HG02885 (cell line): ENCODE data around the gene CAPN10.

Experiments used
- ATAC-seq: cut with Tn5 transposase; IDR thresholded peaks from one replicate; pipeline ENCODE4 v1.9.1; 2021; ENCODE audit warnings: mild to moderate bottlenecking; ENCODE audit not compliant: unreplicated experiment, poor library complexity

CAPN10 gene

GRCh38 chr2:240586919-240587800 lies 626 bp downstream of the CAPN10 start:
- peak; percentile 8 for ATAC-seq

DNA sequence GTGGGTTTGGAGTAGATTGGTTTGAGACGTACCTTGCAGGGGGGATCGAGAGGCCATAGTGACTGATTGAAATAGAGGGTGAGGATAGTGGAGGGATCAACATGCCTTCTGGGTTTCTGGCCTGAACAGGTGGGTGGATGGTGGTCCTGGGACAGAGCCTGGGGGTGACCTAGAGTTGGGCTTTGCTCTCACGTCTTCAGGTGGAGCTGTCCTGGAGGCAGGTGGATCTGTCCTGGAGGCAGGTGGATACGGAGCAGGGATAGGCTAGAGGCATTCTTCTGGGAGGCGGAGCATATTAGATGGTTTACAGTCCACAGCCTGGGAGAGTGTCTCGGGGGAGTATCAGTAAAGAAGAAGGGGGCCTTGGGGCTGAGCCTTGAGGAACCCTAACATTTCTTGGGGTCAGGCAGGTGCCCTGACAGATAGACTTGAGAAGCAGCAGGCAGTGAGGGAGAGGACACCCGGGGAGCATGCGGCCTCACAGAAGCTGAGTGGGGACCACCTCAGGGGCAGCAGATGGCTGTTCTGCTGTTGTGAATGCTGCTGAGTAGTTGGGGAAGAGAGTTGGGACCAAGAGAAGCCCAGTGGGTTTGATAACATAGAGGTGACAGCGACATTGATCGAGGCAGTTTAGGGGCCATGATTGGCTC lies 1.6 kb downstream of the CAPN10 start:
- no peak for ATAC-seq

DNA sequence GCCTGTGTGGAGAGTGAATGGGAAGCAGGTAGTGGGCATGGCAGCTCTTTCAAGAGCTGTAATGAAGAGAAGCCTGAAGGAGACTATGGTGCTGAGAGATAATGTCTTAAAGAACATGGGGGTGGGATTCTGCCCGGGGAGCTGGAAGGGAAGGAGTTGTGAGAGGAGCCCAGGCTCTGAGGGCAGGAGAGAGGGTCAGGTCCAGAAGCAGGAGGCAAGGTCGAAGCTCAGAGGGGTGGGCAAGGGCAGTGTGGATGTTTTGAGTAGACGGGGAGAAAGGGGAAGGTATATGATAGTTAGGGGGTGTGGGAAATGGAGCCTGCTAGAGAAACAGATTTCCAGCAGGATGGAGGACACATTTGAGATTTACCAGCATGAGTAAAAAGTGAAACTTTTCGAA lies 2.1 kb downstream of the CAPN10 start:
- no peak for ATAC-seq

DNA sequence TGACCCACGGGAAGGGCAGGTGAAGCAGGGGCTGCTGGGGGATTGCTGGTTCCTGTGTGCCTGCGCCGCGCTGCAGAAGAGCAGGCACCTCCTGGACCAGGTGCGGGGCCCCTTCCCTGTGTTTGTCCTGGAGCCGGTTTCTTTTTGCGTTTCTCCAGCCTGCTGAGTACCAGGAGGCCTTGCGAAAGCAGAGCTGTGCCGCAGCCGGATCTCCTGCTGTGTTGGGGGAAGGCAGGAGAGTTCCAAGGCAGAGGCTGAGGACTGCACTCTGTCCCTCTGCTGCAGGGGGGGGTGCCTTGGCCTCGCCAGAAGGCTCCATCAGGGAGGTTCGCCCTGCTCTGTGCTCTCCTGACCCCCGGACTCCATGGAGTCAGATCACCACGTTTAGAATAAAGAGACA lies 2.8 kb downstream of the CAPN10 start:
- no peak for ATAC-seq

DNA sequence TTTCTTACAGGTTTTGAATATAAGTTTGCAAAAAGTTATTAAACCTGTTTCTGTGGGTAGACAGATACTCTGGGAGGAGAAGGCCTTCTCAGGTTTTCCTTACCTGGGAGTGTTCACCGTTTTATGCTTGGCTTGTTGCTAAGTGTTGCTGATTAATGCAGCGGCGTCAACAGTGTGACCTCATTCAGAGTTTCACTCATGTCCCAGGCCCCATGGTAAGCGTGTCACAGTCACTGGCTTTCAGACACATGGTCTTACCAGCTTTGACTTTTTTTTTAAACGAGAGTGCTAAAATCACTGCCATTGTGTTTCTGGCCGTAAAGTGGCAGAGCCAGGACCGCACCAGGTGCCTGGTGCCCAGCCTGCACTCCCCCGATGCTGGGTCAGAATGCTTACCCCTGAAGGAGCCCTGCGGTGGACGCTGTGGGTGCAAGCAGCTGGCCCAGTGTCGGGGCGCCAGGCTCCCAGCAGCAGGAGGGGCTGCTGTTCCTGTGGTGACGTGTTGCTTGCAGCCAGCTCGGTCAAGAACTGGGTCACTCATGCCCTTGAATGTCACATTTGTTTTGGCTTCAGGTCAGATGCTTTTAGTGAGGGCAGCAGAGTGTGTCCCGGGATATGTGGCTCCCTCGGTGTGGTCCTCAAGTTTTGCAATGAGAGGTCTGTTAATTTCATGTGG lies 3.5 kb downstream of the CAPN10 start:
- no peak for ATAC-seq

GRCh38 chr2:240590681-240591111 lies 4.2 kb downstream of the CAPN10 start:
- no peak for ATAC-seq

- no peak for ATAC-seq
Observed at GRCh38 chr2:240591226-240591625, 4.7 kb downstream of the CAPN10 start.

DNA sequence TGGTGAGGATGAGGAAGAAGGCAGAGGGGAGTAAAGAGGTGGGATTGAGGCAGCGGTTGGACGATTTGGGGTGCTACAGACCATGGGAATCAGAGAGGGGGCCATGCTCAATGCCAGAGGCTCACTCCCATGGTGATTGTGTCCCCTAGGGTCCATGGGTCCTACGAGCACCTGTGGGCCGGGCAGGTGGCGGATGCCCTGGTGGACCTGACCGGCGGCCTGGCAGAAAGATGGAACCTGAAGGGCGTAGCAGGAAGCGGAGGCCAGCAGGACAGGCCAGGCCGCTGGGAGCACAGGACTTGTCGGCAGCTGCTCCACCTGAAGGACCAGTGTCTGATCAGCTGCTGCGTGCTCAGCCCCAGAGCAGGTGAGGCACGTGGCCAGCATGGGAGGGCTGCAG lies 5.2 kb downstream of the CAPN10 start:
- ATAC-seq = no peak

DNA sequence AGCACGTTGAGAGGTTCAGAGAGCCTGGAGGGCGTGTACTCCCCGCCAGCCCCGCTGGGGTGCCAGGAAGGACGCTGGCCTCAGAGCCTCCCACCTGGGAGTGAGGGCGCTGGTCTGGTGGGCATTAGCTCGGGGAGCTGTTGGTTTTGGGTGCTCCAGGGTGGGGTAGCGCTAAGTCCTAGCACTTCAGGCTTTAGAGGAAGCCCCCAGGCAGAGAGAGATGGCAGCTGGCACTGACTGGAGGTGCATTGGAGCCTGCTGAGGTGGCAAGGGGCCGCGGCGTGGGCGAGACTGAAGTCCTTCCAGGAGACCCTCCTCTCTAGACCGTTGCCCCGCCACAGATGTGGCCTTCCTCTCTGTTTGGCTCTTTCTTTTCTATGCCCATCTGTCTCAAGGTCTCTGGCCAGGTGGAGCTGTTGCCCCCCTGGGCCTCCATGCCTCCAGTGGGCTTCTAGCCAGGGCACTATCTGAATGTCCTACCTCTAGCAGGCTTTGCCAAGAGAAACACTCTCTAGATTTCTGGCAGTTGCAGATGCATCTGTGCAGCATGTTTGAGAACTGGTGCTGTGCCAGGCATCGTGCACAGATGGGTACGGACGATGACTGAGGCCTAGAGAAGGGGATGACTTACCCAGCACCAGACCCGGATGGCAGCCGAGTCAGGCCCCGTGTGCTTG lies 6.6 kb downstream of the CAPN10 start:
- no peak for ATAC-seq

GRCh38 chr2:240593703-240594451 lies 7.3 kb downstream of the CAPN10 start:
- no peak for ATAC-seq

- no peak for ATAC-seq
Observed at GRCh38 chr2:240594511-240595380, 8.2 kb downstream of the CAPN10 start.

DNA sequence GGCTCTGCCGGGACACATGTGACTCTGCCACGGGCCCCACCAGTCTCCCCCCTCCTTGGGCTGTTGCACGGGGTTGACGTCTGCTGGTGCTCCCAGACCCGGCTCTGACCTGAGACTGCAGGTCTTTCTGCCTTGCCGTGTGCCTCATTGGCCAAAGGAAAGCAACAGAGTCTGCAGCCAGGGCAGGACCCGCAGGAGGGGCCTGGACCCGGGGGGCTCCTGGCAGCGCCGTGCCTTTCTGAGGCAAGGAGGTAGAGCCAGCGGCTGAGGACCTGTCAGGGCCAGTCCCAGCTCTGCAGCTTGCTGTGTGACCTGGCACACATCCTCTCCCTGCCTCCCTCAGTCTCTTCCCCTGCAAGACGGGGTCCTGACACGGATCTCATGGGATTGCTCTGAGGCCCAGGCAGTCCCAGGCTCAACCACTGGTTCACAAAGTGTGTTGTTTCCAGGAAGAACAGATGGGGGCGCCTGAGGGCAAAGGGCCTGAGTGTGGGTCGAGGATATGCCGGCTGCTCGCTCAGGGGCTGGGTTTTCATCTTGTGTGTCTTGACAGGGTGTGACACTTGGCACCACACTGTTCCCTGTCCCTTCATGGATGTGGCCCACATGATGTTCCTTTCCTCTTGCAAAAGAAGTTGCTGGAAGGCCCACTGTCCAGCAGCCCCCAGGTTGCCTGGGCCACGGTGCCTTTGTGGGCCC lies 9.0 kb downstream of the CAPN10 start:
- ATAC-seq = no peak

DNA sequence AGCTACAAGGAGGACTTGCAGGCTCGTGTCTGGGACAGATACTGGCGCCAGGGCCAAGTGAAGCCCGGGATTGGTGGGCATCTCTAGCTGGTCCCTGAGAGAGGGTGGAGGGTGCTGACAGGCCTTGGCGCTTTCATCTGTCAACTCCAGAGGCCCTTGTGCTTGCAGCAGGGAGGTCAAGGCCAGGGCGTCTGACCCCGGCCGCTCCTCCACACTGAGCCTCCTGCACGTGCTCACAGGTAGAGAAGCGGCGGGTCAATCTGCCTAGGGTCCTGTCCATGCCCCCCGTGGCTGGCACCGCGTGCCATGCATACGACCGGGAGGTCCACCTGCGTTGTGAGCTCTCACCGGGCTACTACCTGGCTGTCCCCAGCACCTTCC lies 9.5 kb downstream of the CAPN10 start:
- no peak for ATAC-seq

GRCh38 chr2:240596491-240596931 lies 10.0 kb downstream of the CAPN10 start:
- no peak for ATAC-seq

DNA sequence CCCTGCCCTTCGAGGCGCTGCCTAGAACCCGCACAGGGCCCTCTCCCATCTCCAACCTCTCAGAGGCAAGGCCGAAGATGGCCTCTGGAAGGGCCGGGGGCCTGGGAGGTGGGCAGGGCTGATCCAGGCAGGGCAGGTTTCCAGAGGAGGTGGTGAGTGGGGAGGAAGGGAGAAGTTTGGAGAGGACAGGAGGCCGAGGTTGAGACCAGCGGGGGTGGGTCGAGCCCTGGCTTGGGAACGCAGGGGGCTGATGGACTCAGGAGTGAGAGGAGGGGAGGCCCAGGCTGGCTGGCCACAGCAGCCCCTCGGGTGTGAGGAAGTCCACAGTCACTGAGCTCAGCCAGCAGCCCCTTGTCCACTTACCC lies 10.5 kb downstream of the CAPN10 start:
- no peak for ATAC-seq

- no peak for ATAC-seq
Observed at GRCh38 chr2:240597419-240598181, 11.1 kb downstream of the CAPN10 start.

DNA sequence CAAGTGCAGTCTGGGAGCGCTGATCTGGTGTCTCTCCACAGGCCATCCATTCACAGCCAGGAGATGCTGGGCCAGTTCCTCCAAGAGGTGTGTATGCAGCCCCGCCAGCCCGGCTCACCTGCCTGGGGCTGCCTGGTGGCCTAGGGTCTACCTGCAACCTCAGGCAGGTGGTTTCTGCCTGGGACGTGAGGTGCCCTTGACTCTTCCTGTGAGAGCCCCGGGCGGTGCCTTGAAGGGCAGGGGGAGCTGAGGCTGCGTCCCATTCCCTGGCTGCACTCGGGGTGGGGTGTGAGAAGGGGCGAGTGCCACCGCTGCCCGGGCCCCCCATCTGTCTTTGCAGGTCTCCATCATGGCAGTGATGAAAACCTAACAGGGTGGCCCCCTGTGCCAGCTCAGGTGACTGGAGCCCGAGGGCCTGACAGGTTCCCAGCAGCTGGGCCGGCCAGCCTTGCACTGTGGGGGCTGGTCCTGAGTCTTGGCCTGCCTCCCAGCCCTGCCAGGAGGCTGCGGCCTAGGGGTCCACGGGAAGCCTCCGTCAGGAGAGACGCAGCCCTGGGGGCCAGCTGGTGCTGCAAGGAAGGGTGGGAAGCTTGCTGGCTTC lies 11.9 kb downstream of the CAPN10 start:
- no peak for ATAC-seq
